MCF 10A (cell line): ENCODE data around the gene COLEC12. TPM values are rescaled to one million over a fixed set of nuclear protein-coding genes. Genes with fewer than 3 reads are reported as not detected.

Experiments
- BruUV-seq: library from RNA; stranded (reverse); fragments of 400-500 nt; replicated peaks from 2 replicates; lab custom pipeline; 2021; lab: Mats Ljungman, UMichigan
- CTCF ChIA-PET: fragments of 300-600 bp; sonication (Branson Sonifier 250); formaldehyde crosslinking; extraction: SDS; loops from one replicate; lab custom pipeline; 2021; ENCODE audit warnings: antibody characterized with exemption, inconsistent platforms; lab: Yijun Ruan, JAX
- POLR2A ChIA-PET: fragments of 300-600, 350-650 bp; sonication (Branson Sonifier 250); formaldehyde crosslinking; extraction: SDS; loops from one replicate; lab custom pipeline; 2020; ENCODE audit warnings: antibody characterized with exemption, inconsistent platforms; lab: Yijun Ruan, JAX
- DNase-seq: peaks from one replicate; pipeline ENCODE4 v3.0.0-alpha.2; 2018; ENCODE audit not compliant: unreplicated experiment
- H3K27ac Mint-ChIP-seq: one replicate; pipeline ENCODE4 v1.8.0; 2022; ENCODE audit warnings: mild to moderate bottlenecking, low read depth, mixed read lengths; ENCODE audit not compliant: unreplicated experiment
- H3K27me3 Mint-ChIP-seq: one replicate; pipeline ENCODE4 v1.8.0; 2022; ENCODE audit warnings: mixed read lengths; ENCODE audit not compliant: insufficient read depth, unreplicated experiment
- H3K36me3 Mint-ChIP-seq: one replicate; pipeline ENCODE4 v1.8.0; 2022; ENCODE audit warnings: mild to moderate bottlenecking, moderate library complexity, mixed read lengths; ENCODE audit not compliant: insufficient read depth, unreplicated experiment
- H3K4me1 Mint-ChIP-seq: one replicate; pipeline ENCODE4 v1.8.0; 2022; ENCODE audit warnings: mixed read lengths; ENCODE audit not compliant: insufficient read depth, unreplicated experiment
- H3K4me3 Mint-ChIP-seq: one replicate; pipeline ENCODE4 v1.8.0; 2022; ENCODE audit warnings: mild to moderate bottlenecking, moderate library complexity, mixed read lengths; ENCODE audit not compliant: unreplicated experiment
- H3K9me3 Mint-ChIP-seq: one replicate; pipeline ENCODE4 v1.8.0; 2022; ENCODE audit warnings: mixed read lengths; ENCODE audit not compliant: unreplicated experiment
- intact Hi-C: fragments of 100-400 bp; cut with micrococcal nuclease; formaldehyde crosslinking; loops from 2 replicates; pipeline ENCODE4 v1.14.1; 2022
- total RNA-seq: library from RNA; stranded (reverse); gene quantifications from 2 replicates; pipeline ENCODE4 v1.2.3, GENCODE V29; 2022
- TF ChIP-seq, protein P1 (sequence below): fragments of 200-600 bp; IDR thresholded peaks from one replicate; pipeline ENCODE4 v1.8.0; 2022; ENCODE audit warnings: antibody characterized with exemption, mild to moderate bottlenecking; ENCODE audit not compliant: unreplicated experiment

COLEC12 gene
- total RNA-seq, 1 experiment from 2014 or later: 0.05 TPM

GRCh38 chr18:499776-500631 is 497 bp downstream of the COLEC12 start:
- DNase-seq: no peak
- Mint-ChIP-seq H3K9me3 (peaks cover 10% of the 10 kb centered on the region), H3K27me3 (peaks cover 19% of the 10 kb centered on the region), H3K27ac (no peak overlapping the region), H3K4me3 (peak overlapping the region; percentile 14), H3K36me3 (no peaks in the 10 kb centered on the region), H3K4me1 (no peaks in the 10 kb centered on the region)
- intact Hi-C loops: no loop called here
- CTCF ChIA-PET: no interaction called here
- TF ChIP-seq, protein P1, sequence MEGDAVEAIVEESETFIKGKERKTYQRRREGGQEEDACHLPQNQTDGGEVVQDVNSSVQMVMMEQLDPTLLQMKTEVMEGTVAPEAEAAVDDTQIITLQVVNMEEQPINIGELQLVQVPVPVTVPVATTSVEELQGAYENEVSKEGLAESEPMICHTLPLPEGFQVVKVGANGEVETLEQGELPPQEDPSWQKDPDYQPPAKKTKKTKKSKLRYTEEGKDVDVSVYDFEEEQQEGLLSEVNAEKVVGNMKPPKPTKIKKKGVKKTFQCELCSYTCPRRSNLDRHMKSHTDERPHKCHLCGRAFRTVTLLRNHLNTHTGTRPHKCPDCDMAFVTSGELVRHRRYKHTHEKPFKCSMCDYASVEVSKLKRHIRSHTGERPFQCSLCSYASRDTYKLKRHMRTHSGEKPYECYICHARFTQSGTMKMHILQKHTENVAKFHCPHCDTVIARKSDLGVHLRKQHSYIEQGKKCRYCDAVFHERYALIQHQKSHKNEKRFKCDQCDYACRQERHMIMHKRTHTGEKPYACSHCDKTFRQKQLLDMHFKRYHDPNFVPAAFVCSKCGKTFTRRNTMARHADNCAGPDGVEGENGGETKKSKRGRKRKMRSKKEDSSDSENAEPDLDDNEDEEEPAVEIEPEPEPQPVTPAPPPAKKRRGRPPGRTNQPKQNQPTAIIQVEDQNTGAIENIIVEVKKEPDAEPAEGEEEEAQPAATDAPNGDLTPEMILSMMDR: no peak
- no TSS peak for BruUV-seq
- POLR2A ChIA-PET: interaction anchor here (0.9 kb wide), 1 partner anchor 9 kb away, joined by 3 read pairs; no protein-coding TSS in a partner anchor

DNA sequence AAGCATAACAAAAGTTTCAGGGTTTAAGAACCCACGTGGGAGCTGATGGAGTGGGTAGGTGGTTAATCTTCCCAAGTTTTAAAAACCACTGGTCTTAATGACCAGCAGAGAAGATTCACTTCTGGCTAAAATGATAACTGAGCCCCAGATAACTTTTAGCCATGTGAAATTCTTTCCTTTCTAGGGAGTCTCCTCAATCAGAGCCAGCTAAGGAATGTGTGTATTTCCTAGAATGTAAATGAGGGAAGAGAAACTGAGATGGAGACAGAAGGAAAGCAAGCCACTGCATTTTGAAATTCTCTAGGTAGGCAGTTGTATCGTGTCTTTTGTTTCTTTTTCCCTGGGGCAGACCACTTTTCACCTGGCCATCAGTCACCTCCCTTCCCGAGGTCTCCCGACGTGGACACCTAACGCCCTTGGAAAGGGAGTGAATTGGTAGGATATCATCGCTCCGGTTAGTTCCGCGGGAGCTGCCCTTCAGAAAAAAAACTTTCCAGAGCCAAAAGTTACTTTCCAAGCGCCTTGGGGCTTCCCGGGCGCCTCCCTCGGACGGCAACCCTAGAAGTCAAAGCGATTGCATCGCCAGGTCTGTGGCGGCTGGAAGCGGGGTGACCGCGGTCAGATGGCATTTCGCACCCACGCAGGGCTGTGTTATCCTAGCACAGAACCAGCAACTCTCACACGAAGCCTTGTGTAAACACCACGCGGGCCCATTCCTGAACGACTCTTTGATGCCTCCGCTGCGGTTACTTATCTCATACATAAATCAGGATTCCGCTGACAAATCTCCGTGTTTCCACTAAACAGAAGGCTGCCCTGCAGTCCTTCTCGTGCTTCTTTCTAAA is 1.3 kb downstream of the COLEC12 start:
- Mint-ChIP-seq H3K27me3 (peaks cover 19% of the 10 kb centered on the region), H3K36me3 (no peaks in the 10 kb centered on the region), H3K27ac (no peak overlapping the region), H3K4me1 (no peaks in the 10 kb centered on the region), H3K4me3 (peak overlapping the region; percentile 14), H3K9me3 (peaks cover 1% of the 10 kb centered on the region)
- intact Hi-C loops: no loop called here
- no peak for DNase-seq
- TF ChIP-seq, protein P1: no peak
- CTCF ChIA-PET: interaction anchor here (0.5 kb wide), 1 partner anchor 144 kb away, joined by 3 read pairs; no protein-coding TSS in a partner anchor
- POLR2A ChIA-PET: interaction anchor here (0.9 kb wide), 1 partner anchor 8 kb away, joined by 3 read pairs; no protein-coding TSS in a partner anchor
- BruUV-seq: no TSS peak

- Mint-ChIP-seq H3K9me3 (no peaks in the 10 kb centered on the region), H3K4me3 (no peak overlapping the region), H3K27ac (no peak overlapping the region), H3K4me1 (no peaks in the 10 kb centered on the region), H3K27me3 (peaks cover 19% of the 10 kb centered on the region), H3K36me3 (no peaks in the 10 kb centered on the region)
- TF ChIP-seq, protein P1: no peak
- ChIA-PET POLR2A (no interaction called here), CTCF (interaction anchor here (0.6 kb wide), 1 partner anchor 101 kb away, joined by 3 read pairs; no protein-coding TSS in a partner anchor)
- BruUV-seq: no TSS peak
- no peak for DNase-seq
- intact Hi-C loops: no loop called here
Observed at GRCh38 chr18:497688-498087, 2.8 kb downstream of the COLEC12 start.

DNA sequence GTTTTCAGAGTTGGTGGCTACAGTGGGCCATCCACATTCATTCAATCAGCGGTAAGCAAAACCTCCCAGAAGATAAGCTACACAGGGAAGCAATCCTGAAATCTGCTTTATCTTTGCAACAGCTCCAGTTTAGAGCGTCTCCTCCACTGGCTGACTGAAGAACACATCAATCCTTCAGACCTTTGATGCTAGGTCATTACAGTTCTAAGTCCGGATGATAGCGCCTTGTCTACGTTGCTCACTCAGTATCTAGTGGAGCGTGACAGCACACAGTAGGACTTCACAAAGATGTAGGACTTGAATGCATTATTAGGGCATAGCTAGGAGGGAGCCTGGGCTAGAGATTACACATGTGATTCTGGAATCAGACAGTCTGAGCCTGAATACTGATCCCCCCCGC is 5.0 kb downstream of the COLEC12 start:
- BruUV-seq: no TSS peak
- H3K36me3 Mint-ChIP-seq: no peaks in the 10 kb centered on the region
- H3K27ac Mint-ChIP-seq: no peak overlapping the region
- H3K9me3 Mint-ChIP-seq: no peaks in the 10 kb centered on the region
- POLR2A ChIA-PET: interaction anchor here (0.6 to 0.8 kb wide), 2 partner anchors 176 to 427 kb away, joined by 3 to 5 read pairs; no protein-coding TSS in a partner anchor
- no peak for DNase-seq
- CTCF ChIA-PET: interaction anchor here (1.2 to 2.2 kb wide), 3 partner anchors 9 to 88 kb away, joined by 3 to 8 read pairs (median 3); no protein-coding TSS in a partner anchor
- peaks cover 19% of the 10 kb centered on the region for H3K27me3 Mint-ChIP-seq
- TF ChIP-seq, protein P1: no peak
- no peaks in the 10 kb centered on the region for H3K4me1 Mint-ChIP-seq
- H3K4me3 Mint-ChIP-seq: no peak overlapping the region
- intact Hi-C loops: no loop called here
